ENCODE data around the gene CNTNAP3B. TPM values are rescaled to one million over a fixed set of nuclear protein-coding genes. Genes with fewer than 3 reads are reported as not detected.
A peak's percentile ranks its signal among the peaks of the same experiment; 100 is the strongest.
"Not testable (repeated sequence)": the region's sequence is repeated elsewhere in the genome, so short reads cannot be mapped to it uniquely, and the experiment has no call there.

The CNTNAP3B gene
- total RNA-seq, 1 donor from 2014 or later: 11.1 TPM

DNA sequence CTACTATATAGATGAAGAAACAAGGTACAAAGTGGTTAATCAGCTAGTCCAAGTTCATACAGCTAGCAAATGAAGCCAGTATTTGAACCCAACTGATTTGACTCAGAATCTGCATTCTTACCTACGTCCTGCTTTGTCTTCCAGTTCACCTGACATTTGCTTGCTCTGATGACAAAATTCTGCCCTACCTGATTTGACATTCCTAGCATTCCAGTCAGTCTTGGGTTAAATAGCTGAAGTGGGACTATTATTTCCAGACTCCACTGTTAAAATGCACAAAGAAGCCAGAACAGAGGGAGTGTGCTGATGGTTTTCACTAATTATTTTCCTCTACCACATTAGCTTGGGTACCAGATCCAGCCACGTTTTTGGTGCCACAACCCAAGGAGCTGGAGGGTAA is 78.5 kb downstream of the CNTNAP3B start:
- not testable (repeated sequence) for DNase-seq (ENCODE audit: low read depth); H3K36me3 ChIP-seq (ENCODE audit: control insufficient read depth, insufficient read depth, low read length); H3K4me3 ChIP-seq (ENCODE audit: low read depth, low read length); H3K27me3 ChIP-seq (ENCODE audit: control insufficient read depth, insufficient read depth, low read length); FAIRE-seq

DNA sequence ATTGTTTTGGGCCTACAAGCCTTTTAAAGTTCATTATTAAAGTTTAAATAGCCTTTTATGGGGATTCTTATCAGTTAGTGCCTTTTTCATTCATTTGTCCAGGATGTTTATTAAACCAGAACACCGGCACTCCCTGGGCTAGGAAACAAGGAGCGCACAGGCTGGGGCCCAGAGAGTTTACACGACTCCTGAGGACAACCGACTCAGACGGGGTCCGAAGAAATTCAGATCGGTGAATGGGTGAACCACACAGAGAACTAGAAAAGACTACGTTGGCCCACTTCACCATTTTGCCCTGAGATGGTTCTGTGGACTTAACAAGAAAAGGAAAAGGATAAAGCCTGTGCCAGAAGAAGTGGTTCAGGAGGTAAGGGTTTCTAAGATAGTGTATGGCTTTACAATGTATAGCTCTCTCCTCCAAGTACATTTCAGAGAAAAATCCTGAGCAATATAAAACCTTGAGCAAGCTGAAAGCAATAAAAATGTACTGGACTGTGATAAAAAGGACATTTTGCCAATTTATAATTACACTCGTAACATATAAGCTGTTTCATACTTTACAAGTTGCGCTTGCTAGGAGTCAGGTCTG is 84.7 kb downstream of the CNTNAP3B start:
- not testable (repeated sequence) for H3K4me3 ChIP-seq (ENCODE audit: low read depth, low read length); H3K27me3 ChIP-seq (ENCODE audit: control insufficient read depth, insufficient read depth, low read length); FAIRE-seq; H3K36me3 ChIP-seq (ENCODE audit: control insufficient read depth, insufficient read depth, low read length); DNase-seq (ENCODE audit: low read depth)

DNA sequence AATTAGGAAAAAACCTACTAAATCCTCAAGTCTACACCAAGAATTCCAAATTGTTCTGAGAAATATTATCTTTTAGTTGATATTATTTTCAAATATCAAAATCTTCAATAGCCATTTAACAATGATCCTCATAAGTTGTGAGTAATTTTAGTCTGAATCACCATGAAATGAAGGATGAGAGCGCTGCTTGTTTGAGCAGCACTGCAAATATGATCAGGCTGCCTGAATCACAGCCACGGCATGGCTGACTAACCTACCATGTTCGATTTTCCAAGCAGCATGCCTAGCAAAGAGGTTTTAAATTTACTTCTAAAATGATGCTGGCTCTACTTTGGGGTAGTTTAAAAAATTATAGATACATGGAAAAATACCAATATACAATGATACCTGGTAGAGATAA is 95.7 kb downstream of the CNTNAP3B start:
- not testable (repeated sequence) for H3K27me3 ChIP-seq (ENCODE audit: control insufficient read depth, insufficient read depth, low read length); DNase-seq (ENCODE audit: low read depth); H3K4me3 ChIP-seq (ENCODE audit: low read depth, low read length); H3K36me3 ChIP-seq (ENCODE audit: control insufficient read depth, insufficient read depth, low read length); FAIRE-seq

DNA sequence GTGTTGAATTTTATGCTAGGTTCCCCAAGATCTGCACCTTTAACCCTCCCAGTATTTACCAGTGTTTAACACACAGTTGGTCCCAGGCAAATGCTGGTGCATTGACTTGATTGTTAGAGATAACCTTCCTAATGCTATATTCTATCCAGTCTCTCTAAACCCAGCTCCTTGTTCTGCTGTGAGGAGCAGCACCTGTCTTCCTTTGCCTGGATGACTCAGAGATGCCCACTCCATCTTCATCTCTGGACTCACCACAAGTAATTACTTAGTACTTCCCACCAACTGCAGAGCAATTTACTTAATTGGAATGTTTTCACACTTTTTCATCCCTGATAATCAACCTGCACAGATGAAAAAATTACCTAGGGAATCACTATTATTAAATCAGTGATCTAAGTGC is 108.6 kb downstream of the CNTNAP3B start:
- not testable (repeated sequence) for DNase-seq (ENCODE audit: low read depth)

DNA sequence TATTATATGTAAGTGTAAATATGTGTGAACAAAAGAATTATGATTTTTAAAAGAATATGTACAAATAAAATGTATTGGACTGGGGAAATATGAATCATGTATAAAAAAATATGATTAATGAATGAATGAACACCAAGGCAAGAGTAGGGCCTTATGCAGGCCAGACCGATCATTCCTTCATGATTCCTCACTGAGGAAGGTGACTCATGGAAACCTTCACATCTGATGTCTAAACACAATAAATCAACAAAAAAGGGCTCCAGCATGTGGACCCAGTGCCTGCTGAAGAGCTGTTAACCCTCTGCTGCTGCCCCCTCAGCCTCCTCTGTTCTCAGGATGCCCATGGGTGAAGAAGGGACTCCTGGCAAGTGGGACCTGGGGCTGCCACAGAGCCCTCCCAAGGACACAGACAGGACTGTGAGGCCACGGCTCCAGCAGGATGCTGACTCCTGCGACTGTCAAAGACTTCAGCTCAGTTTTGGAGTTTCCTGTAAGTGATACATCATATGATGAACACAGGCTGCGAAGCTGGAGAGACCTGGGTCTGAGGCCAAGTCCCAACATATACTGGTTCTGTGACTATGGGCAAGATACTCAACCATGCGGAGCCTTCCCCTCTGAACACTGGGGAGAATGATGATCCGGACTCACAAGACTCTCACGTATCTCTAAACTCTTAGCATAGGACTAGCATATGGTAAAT is 110.9 kb downstream of the CNTNAP3B start:
- not testable (repeated sequence) for H3K27me3 ChIP-seq (ENCODE audit: control insufficient read depth, insufficient read depth, low read length); H3K36me3 ChIP-seq (ENCODE audit: control insufficient read depth, insufficient read depth, low read length); H3K4me3 ChIP-seq (ENCODE audit: low read depth, low read length)
- peak; percentile 75 for FAIRE-seq
- DNase-seq (ENCODE audit: low read depth): peak; percentile 56

More for the DNA sequence above, 108.6 kb downstream of the CNTNAP3B start:
- not testable (repeated sequence) for H3K36me3 ChIP-seq (ENCODE audit: control insufficient read depth, insufficient read depth, low read length); H3K27me3 ChIP-seq (ENCODE audit: control insufficient read depth, insufficient read depth, low read length); FAIRE-seq; H3K4me3 ChIP-seq (ENCODE audit: low read depth, low read length)

DNA sequence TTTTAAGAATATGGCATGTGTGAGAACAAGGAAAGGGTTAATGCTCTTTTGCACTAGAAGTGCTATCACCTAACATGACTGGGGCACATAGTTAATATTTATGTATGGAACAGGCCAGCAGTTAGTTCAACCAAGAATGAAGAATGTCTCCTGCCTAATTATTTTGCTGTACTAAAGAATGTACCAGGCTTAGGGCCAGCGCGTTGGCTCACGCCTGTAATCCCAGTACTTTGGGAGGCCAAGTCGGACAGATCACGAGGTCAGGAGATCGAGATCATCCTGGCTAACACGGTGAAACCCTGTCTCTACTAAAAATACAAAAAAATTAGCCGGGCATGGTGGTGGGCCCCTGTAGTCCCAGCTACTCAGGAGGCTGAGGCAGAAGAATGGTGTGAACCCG is 114.9 kb downstream of the CNTNAP3B start:
- not testable (repeated sequence) for H3K4me3 ChIP-seq (ENCODE audit: low read depth, low read length); H3K27me3 ChIP-seq (ENCODE audit: control insufficient read depth, insufficient read depth, low read length); H3K36me3 ChIP-seq (ENCODE audit: control insufficient read depth, insufficient read depth, low read length); FAIRE-seq; DNase-seq (ENCODE audit: low read depth)

DNA sequence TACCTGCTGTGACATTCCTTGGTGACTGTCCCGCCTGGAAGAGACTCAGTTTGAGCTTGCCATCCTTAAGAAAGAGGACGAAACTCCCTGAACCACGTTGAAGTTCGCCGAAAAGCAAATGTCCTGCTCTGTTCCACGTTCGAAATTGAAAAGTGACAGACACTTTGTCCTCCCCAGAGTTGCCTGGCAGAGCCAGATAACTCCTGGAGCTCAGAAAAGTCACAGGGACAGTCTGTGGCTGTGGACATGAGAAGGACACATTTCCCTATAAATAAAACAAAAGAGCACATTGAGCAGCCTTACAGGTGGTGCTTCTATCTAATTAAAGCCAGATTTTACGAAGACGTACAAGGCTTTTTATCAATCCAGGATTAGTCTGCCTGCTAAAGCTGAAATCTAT is 137.6 kb downstream of the CNTNAP3B start:
- not testable (repeated sequence) for DNase-seq (ENCODE audit: low read depth); H3K4me3 ChIP-seq (ENCODE audit: low read depth, low read length); FAIRE-seq

DNA sequence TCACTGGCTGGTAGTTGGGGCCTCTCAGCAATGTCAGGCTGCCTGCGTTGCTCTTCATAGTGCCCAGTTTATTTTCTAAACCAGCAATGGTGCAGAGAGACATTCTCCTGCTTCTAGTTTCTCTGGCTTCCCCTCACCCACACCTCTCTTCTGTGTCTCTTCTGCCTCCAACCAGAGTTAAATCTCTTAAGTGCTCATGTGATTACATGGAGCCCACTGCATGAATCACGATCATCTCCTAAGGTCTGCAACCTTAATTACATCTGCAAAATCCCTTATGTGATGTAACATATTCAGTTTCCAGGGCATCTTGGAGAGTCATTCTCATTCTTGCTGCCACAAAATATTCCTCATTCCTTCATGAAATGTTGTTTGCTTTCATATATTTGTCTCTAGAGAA is 149.0 kb downstream of the CNTNAP3B start:
- H3K36me3 ChIP-seq (ENCODE audit: control insufficient read depth, insufficient read depth, low read length); DNase-seq (ENCODE audit: low read depth); H3K4me3 ChIP-seq (ENCODE audit: low read depth, low read length); H3K27me3 ChIP-seq (ENCODE audit: control insufficient read depth, insufficient read depth, low read length); FAIRE-seq: not testable (repeated sequence)

More for the DNA sequence above, 137.6 kb downstream of the CNTNAP3B start:
- H3K27me3 ChIP-seq (ENCODE audit: control insufficient read depth, insufficient read depth, low read length); H3K36me3 ChIP-seq (ENCODE audit: control insufficient read depth, insufficient read depth, low read length): not testable (repeated sequence)

DNA sequence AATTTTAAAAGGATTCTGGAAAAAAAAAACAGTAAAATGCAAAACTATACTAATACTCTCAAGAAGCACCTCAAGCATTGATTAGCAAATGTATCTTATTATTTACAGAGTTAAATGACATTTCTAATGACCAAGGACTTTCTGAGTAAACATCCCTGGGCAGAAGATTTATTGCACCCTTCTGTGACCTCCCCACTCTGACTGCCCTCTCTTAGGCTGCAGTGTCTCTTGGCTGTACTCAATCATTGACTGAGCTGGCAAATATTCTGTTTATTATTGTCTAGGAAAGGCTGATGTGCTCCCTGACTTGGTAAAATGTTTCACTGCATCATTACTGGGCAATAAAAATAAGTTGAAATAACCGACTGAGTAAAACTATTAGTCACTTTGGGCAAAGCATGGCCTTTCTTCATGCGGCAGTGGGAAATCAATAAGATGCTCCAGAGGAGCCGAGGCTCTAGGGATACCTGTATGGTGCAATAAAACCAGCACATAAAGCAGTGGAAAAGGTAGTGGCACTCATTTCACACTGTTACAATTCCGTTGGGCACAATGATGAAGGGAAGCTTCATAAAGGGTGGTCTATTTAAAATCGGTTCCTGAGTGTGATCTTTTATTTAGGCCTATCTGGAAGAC is 151.1 kb downstream of the CNTNAP3B start:
- not testable (repeated sequence) for H3K27me3 ChIP-seq (ENCODE audit: control insufficient read depth, insufficient read depth, low read length); DNase-seq (ENCODE audit: low read depth); FAIRE-seq; H3K36me3 ChIP-seq (ENCODE audit: control insufficient read depth, insufficient read depth, low read length); H3K4me3 ChIP-seq (ENCODE audit: low read depth, low read length)

DNA sequence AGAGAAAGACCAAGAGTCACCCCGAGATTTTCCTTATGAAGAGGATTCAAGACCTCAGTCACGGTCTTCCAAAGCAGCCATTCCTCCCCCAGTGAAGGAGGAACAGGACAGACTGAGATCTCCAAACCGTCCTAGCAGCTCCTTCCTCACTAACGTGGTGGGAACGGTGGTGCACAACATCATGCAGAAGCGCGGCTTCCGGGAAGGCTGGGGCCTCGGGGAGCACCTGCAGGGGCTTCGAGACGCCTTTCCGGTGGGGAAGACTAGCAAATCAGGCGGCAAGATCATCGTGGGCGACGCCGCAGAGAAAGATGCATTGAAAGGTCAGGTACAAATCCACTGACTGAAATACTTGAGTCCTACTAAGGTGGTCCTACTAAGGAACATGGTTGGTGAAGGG is 154.3 kb downstream of the CNTNAP3B start:
- H3K36me3 ChIP-seq (ENCODE audit: control insufficient read depth, insufficient read depth, low read length); H3K27me3 ChIP-seq (ENCODE audit: control insufficient read depth, insufficient read depth, low read length); H3K4me3 ChIP-seq (ENCODE audit: low read depth, low read length); FAIRE-seq; DNase-seq (ENCODE audit: low read depth): not testable (repeated sequence)

DNA sequence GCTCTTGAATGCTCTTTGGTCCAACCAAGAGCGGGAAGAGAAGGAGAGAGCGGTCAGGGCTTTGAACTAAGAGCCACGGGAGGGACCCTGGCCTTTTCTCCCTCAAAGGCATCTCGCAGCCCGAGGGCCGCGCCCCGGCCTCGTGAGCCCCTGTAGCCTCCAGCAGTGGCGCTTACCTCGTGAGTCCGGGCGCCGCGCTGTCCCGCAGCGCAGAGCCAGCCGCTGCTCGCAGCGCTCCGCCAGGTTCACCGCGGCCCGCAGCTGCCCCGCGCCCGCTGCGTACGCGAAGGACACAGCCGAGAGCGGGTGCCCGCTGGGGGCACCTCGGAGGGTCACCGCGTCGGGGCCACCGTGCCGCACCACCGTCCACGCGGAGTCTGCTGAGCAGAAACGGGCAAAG is 176.2 kb downstream of the CNTNAP3B start:
- H3K4me3 ChIP-seq (ENCODE audit: low read depth, low read length); H3K36me3 ChIP-seq (ENCODE audit: control insufficient read depth, insufficient read depth, low read length); FAIRE-seq; DNase-seq (ENCODE audit: low read depth); H3K27me3 ChIP-seq (ENCODE audit: control insufficient read depth, insufficient read depth, low read length): not testable (repeated sequence)

DNA sequence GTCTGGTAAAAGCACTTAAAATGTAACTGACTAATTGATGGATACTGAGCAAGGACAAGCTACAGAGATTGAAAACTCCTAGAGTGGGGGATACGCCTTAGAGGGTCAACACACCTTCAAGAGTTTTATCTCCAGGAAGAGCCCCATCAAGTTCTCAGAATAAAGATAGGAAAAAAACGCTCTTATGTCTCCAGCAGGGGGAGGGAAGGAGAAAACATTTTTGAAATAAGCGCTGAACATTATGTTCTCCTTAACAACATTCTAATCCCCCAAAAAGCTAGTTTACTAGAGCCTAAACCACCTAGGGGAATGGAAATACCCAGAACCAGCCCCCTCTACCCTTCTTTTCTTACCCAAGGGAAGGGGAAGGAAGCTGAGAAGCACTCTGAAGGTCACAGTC is 187.5 kb downstream of the CNTNAP3B start:
- H3K27me3 ChIP-seq (ENCODE audit: control insufficient read depth, insufficient read depth, low read length); H3K4me3 ChIP-seq (ENCODE audit: low read depth, low read length); H3K36me3 ChIP-seq (ENCODE audit: control insufficient read depth, insufficient read depth, low read length); DNase-seq (ENCODE audit: low read depth); FAIRE-seq: not testable (repeated sequence)

DNA sequence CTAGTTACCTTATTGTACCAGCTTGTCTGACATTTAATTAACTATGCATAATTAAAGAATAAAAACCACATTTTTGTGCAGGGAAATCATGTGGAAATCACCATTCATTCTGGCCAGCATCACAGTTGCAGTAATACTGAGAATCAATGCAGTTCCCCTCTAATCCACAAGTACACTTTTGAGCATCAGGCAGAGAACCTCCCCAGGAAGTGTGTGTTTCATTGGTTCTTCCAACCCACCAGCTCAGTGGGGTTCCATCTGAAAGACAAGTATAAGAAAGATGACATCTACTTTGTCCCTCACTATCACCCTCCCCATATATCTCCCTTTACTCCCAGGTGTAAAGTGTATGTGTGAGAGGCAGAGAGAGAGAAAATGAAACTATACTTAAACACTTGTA is 191.1 kb downstream of the CNTNAP3B start:
- H3K4me3 ChIP-seq (ENCODE audit: low read depth, low read length); H3K36me3 ChIP-seq (ENCODE audit: control insufficient read depth, insufficient read depth, low read length); H3K27me3 ChIP-seq (ENCODE audit: control insufficient read depth, insufficient read depth, low read length); FAIRE-seq; DNase-seq (ENCODE audit: low read depth): not testable (repeated sequence)

DNA sequence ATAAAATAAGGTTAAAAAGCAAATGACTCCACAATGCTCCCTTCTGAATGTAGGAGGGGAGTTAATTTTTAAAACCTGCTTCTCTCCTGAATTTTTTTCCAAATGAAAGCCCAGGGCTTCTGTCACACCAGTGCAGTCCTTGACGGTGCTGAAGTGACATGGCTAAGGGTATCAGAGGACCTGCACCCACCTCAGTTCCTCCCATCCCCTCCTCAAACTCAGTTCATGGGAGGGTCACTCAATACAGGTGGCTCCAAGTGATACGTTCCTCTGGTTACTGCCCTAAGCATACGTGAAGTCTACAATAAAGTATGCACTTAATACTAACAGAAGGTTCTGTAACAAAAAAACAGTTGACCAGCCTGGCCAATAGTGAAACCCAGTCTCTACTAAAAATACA is 193.5 kb downstream of the CNTNAP3B start:
- not testable (repeated sequence) for H3K4me3 ChIP-seq (ENCODE audit: low read depth, low read length); H3K36me3 ChIP-seq (ENCODE audit: control insufficient read depth, insufficient read depth, low read length); H3K27me3 ChIP-seq (ENCODE audit: control insufficient read depth, insufficient read depth, low read length); FAIRE-seq; DNase-seq (ENCODE audit: low read depth)

DNA sequence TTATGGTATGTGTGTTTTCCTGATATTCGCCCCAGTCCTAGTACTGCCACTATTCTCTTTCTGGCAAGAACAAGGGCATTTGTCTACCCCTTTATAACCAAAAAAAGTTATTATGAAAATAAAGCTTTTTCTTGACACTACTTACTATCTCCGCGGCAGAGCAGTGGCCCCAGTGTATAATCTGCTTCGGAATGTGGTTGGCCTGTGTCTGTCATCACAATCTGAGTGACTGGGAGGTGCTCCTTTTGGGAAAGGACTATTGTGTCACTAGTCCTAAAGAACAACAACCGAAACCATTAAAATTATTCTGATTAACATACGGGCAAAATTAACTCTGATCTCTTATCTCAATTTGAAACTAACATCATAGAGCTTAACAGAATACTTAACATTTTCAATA is 200.1 kb downstream of the CNTNAP3B start:
- FAIRE-seq; H3K36me3 ChIP-seq (ENCODE audit: control insufficient read depth, insufficient read depth, low read length); H3K27me3 ChIP-seq (ENCODE audit: control insufficient read depth, insufficient read depth, low read length); DNase-seq (ENCODE audit: low read depth); H3K4me3 ChIP-seq (ENCODE audit: low read depth, low read length): not testable (repeated sequence)
